ENCODE data around the gene ACTRT2. TPM values are rescaled to one million over a fixed set of nuclear protein-coding genes. Genes with fewer than 3 reads are reported as not detected.
A peak's percentile ranks its signal among the peaks of the same experiment; 100 is the strongest.

Gene ACTRT2
- total RNA-seq, 4 donors from 2014 or later, result not detected

GRCh38 chr1:3055051-3055450 lies 33.8 kb downstream of the ACTRT2 start:
- Histone ChIP-seq H3K4me3 (no peak overlapping the region), H3K9me3 (no peaks in the 10 kb centered on the region), H3K36me3 (no peaks in the 10 kb centered on the region), H3K27me3 (no peaks in the 10 kb centered on the region), H3K27ac (no peak overlapping the region), H3K4me1 (no peaks in the 10 kb centered on the region)
- DNase-seq, result no peak
- TF ChIP-seq POLR2A (IDR thresholded peaks at IDR 0.05) (no peak), CTCF (IDR thresholded peaks at IDR 0.05) (no peak)

- no peak overlapping the region for H3K27ac ChIP-seq
- DNase-seq, result no peak
- no peaks in the 10 kb centered on the region for H3K9me3 ChIP-seq
- H3K4me3 ChIP-seq, result no peak overlapping the region
- no peaks in the 10 kb centered on the region for H3K4me1 ChIP-seq
- H3K36me3 ChIP-seq, result no peaks in the 10 kb centered on the region
- H3K27me3 ChIP-seq, result peaks cover 0 to 3% of the 10 kb centered on the region in 2 donors
- TF ChIP-seq CTCF (IDR thresholded peaks at IDR 0.05) (no peak), POLR2A (IDR thresholded peaks at IDR 0.05) (no peak)
These were observed 35.4 kb downstream of the ACTRT2 start for GRCh38 chr1:3056641-3057040.

- Histone ChIP-seq H3K4me3 (no peak overlapping the region), H3K4me1 (peaks cover 0 to 6% (median 0%) of the 10 kb centered on the region in 4 donors), H3K27ac (no peak overlapping the region), H3K27me3 (peaks cover 0 to 17% of the 10 kb centered on the region in 2 donors), H3K9me3 (no peaks in the 10 kb centered on the region), H3K36me3 (no peaks in the 10 kb centered on the region)
- no peak for TF ChIP-seq CTCF (IDR thresholded peaks at IDR 0.05)
- no peak for TF ChIP-seq POLR2A (IDR thresholded peaks at IDR 0.05)
- DNase-seq, result peak in 1 of 3 donors; percentile 27
These were observed 37.2 kb downstream of the ACTRT2 start for GRCh38 chr1:3058263-3059030.

- Histone ChIP-seq H3K27me3 (peaks cover 0 to 34% of the 10 kb centered on the region in 2 donors), H3K27ac (no peak overlapping the region), H3K36me3 (no peaks in the 10 kb centered on the region), H3K9me3 (no peaks in the 10 kb centered on the region), H3K4me3 (no peak overlapping the region), H3K4me1 (peaks cover 0 to 14% (median 0%) of the 10 kb centered on the region in 4 donors)
- peak in 1 of 3 donors; percentile 40 for DNase-seq
- TF ChIP-seq POLR2A (IDR thresholded peaks at IDR 0.05) (no peak), CTCF (IDR thresholded peaks at IDR 0.05) (no peak)
These were observed 38.9 kb downstream of the ACTRT2 start for GRCh38 chr1:3060127-3060526.

- Histone ChIP-seq H3K9me3 (no peaks in the 10 kb centered on the region), H3K27ac (no peak overlapping the region), H3K4me3 (no peak overlapping the region), H3K27me3 (peaks cover 0 to 40% of the 10 kb centered on the region in 2 donors), H3K36me3 (no peaks in the 10 kb centered on the region), H3K4me1 (peaks cover 0 to 14% (median 0%) of the 10 kb centered on the region in 4 donors)
- TF ChIP-seq POLR2A (IDR thresholded peaks at IDR 0.05) (no peak), CTCF (IDR thresholded peaks at IDR 0.05) (no peak)
- peak in 1 of 3 donors; percentile 41 for DNase-seq
These were observed 39.6 kb downstream of the ACTRT2 start for GRCh38 chr1:3060601-3061551.

Measured in Peyer's patch (tissue), 4 donors.